HG02885 (cell line): ENCODE results near the gene ENTPD2.

ENCODE experiments used
- ATAC-seq: cut with Tn5 transposase; IDR thresholded peaks from one replicate; pipeline ENCODE4 v1.9.1; 2021; ENCODE audit warnings: mild to moderate bottlenecking; ENCODE audit not compliant: unreplicated experiment, poor library complexity

The ENTPD2 gene

DNA sequence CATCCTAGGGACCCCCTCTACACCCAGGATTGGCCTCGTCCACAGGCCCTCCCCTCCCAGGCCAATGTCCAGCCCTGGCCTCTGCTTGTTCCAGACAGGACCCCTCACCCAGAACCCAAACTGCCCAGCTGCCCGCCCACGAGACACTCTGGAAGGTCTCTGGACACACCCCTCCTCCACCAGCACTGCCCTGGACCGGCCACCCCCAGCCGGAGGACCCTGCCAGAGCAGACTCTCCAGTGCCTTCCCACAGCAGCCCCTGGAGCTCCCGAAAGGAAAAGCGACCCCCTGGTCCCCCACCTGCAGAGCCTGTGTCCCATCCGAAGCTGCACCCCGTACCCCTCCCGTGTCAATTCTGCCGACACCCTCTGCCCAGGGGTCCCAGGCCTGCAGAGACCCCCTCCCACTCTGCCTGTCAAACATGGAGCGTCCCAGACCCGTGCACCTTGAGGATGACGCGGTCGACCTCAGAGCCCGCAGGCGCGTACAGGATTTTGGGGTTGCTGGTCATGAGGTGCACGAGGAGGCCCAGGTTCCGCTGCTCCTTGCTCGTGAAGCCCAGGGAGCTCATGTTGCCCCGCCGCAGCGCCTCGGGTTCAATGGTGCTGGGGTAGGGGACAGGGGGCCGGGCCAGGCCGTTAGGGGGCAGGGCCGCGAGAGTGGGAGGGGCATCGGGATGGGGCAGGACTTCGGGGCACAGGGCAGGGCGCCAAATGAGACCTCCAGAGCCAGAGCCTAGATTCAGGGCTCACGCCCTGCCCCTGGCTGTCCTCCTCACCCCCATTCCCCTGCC, 33.8 kb downstream of the ENTPD2 start:
- no peak for ATAC-seq

DNA sequence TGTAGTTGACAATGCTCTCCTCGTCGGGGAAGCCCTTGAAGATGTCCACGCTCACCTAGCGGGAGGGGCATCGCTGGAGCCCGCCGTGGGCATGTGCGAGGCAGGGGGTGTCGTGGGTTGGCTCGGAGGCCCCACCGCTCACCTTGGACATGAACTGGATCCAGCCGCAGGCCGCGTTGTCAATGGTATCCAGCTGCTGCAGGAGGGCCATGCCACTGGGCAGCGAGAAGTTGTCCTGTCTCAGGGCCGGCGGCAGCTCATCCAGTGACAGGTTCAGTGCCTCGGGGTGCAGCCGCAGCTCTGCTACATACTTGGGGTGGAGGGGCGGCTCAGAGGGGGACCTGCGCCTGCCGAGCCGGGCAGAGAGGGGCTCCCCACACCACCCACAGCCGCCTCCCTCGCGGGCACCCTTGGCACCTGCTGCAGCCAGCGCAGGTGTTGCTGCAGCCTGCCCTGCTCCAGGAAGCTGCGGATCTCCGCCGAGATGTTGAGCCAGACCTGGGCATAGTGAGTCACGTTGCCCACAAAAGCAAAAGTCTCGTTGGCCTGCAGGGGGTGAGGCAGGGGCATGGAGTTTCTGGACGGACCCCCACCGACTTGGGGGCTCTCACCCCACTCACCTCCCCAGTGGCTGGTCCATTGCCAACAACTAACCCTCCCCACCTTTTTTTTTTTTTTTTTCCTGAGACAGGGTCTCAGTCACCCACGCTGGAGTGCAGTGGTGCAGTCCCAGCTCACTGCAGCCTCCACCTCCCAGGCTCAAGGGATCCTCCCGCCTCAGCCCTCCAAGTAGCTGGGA, 34.9 kb downstream of the ENTPD2 start:
- no peak for ATAC-seq

DNA sequence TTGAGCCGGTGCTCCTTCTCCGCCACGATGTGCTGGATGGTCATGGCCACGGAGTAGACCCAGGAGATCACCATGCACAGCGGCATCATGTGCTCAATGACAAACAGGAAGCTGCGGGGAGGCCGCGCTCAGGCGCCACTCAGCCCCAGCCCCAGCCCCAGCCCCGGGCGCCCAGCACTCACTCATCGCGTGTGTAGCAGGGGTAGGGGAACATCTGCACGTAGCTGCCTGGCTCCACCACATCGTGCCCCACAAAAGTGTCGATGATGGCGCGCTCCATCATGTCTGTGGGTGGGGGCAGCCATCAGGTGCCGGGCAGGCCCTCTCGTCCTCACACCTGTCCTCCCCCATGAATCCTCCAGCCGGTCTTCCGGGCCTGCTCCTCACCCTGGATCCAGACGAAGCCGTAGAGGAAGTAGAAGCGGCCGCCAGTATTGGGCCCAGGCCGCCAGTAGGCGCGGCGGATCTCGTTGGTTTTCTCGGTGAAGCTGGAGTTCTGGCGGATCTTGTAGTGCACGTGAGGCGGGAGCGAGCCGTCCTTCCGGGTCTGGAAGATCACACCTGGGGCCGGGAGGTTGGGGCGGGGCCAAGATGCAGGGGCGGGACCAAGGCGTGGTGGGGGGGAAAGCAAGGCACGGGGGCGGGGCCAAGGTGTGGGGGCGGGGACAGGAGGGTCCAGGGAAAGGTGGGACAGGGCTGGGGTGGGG, 35.9 kb downstream of the ENTPD2 start:
- no peak for ATAC-seq

DNA sequence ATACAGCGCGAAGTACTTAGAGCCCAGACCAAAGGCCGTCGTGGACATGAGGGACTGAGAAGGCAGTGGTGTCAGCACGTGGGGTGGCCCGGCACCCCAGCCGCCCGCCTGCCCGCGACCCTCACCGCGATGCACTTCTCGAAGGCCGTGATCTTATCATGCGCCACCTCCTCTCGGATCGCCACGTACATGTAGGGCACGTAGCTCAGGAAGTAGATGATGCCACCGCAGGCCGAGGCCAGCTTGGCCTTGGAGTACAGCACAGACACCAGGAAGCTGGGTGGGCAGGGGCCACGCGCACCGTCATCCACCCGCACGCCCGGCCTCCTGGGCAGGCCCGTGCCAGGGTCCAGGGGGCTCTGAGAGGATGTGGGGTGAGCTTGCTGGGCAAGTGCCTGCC, 36.8 kb downstream of the ENTPD2 start:
- ATAC-seq, result no peak

DNA sequence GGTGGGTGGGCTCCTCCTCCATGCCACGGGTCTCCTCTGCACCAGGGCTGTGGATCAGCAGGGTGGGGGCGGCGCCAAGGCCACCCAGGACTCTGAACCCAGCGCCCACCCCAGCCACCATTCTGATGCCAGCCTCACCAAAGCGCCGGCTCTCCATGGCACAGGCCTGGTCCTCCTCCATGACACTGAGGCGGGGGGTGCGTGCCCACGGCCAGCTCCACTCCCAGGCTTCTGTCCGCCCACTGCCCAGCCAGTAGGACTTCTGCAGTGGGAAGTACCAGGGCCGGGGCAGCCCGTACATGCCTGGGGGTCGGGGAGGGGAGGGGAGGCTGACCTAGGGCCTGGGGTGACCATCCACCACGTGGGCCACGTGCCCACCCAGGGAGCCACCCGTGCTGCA, 37.4 kb downstream of the ENTPD2 start:
- no peak for ATAC-seq

DNA sequence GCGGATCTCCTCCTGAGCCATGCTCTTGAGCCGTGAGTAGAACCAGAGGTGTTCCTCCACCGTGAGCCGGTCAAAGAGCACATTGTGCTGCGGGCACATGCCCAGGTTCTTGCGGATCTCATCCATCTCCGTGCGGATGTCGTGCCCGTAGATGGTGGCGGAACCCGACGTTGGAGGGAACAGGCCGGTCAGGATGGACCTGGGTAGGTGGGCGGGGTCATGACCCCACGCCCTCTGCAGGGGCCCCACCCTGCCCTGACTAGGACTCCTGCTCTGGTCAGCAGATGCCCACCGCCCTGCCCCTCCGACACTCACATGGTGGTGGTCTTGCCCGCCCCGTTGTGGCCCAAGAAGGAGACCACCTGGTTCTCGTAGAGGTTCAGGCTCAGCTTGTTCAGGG, 37.9 kb downstream of the ENTPD2 start:
- ATAC-seq, result no peak

DNA sequence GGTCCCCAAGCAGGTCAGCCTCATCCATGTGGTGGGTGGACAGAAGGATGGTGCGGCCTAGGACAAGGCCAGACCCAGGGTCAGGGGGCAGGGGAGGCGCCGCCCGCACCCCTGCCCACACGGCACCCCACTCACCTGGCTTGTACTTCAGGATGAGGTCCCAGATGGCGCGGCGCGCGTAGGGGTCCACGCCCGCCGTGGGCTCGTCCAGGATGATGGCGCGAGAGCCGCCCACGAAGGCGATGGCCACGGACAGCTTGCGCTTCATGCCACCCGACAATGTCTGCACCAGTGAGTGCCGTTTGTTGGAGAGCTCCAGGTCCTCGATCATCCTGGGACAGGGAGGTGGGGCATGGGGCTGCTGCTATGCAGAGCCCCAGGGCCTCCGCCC, 38.3 kb downstream of the ENTPD2 start:
- ATAC-seq, result no peak

DNA sequence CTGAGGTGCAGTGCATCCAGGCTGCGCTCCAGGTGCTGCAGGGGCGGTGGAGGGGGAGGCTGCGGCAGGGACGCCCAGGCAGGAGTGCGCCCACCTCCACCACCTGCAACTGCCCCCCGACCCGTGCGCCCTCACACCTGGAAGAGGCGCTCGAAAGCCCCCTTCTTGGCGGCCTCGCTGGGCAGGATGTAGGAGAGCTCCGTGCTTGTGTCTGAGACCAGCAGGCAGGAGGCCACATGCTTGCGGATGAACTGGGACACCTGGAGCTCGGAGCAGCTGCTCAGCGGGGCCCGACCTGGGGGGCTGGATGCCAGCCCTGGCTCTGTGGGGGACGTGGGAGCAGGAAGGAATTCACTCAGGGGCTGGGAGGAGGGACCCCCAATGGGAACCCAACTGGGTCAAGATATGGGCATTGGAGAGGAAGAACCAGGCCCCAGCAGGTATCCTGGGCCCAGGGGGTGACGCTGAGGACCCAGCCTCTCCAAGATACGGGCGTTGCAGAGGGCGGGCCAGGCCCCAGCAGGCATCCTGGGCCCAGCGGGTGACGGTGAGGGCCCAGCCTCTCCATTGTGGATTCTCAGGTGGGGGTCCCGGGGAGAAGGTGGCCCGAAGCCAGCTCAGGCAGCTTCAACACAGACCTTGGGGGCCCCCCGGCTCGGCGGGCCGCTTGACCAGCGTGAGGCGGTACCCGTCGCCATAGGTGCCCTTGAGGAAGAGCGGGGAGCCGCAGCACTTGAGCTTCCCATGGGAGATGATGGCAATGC, 38.9 kb downstream of the ENTPD2 start:
- no peak for ATAC-seq

DNA sequence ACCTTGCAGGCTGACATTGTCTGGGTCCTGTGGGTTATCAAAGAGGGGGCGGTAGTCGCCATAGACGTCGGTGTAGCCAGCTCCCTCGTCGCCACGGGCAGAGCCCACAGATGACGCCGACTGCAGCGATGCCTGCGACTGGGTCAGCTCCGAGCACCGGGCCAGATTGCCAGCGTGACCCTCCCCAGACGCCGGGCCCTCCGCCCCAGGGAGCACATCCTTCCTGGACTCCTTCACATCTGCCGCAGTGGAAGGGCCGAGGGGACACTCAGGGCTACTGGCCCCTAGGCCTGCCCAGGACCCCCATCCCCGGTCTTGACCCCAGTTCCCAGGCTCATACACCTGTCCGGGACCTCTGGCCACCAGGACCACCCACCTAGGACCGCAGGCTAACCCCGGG, 39.7 kb downstream of the ENTPD2 start:
- ATAC-seq, result no peak

DNA sequence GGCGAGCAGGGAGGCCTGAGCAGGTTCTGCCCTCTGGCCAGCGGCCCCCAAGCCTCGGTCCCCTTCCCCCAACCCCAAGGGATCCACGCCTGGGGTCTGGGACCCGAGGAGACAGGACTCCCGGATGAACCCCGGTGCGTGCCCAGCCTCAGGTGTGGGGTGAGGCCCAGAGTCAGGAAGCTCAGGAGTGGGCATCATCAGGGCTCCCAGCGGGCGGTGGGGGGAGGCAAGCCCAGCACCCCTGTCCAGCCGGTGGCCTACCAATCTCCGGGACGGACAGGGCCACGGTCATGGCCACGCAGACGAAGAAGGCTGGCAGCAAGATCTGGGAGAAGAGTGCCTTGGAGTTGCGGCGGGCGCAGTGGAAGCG, 40.3 kb downstream of the ENTPD2 start:
- no peak for ATAC-seq

DNA sequence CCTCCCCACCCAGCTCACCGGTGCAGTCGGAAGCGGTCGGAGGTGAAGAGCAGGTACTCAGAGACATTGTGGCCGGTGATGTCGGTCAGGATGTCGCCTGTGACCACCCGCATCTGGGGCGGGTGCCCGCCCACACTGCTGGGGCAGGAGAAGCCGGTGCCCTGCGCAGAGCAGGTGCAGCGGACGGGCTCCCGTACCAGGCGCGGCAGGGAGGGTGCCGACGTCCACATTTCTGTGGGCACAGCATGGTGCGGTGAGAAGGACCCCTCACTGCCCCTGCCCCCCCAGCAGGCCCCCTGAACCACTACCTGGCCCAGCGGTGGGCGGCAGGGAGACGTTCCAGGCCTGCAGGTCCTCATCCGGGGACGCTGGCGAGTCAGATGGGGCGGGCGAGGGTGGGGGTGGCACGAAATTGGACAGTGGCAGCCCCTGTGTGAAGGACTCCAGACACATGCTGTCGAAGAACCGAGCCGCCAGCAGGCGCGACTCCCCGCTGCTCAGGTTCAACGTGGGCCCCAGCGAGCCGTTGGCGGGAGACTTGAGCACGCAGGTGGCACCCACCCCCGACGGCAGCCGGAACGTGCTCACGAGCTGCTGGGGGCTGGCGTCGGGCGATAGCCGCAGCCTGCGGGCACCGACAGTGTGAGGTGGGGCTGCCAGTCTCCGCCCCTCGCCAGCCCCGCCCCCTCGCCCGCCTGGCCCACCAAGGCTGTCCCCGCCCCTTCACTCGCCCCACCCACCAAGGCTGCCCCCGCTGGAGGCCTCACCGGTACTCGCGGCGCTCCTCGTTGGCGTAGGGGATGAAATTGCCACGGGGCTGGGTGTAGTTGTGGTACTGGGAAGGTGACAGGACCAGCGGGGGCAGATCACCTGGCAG, 40.9 kb downstream of the ENTPD2 start:
- no peak for ATAC-seq

DNA sequence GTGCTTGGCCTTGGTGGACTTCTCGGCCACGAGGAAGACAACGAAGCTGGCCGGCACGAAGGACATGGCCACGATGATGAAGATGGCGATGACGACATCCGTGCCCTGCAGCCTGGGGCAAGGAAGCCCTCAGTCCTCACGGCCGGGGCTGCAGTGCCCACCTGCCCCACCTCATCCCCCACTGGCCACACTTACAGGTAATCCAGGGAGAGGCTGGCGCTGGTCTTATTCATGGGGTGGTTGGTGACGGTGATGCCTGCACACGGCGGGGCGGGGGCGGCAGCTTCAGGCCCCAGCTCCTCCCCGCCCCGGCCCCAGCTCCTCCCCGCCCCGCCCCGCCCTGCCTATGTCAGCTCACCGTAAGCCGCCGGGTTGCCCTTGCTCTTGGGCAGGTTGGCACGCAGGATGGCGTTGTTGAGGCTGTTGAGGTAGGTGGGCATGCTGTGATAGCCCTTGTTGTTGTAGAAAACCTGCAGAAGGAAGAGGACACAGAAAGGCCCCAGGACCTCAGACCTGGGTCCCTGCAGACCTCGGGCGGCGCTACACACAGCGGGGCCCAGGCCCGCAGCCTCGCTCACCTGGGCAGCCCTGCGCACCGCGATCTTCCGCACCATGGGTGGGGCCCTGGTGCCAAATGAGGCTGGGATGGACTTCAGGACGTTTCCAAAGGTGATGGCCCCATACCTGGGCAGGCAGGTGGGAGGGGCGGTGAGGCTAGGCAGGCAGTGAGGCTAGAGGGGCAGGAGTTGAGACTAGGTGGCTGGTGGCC, 41.8 kb downstream of the ENTPD2 start:
- no peak for ATAC-seq

DNA sequence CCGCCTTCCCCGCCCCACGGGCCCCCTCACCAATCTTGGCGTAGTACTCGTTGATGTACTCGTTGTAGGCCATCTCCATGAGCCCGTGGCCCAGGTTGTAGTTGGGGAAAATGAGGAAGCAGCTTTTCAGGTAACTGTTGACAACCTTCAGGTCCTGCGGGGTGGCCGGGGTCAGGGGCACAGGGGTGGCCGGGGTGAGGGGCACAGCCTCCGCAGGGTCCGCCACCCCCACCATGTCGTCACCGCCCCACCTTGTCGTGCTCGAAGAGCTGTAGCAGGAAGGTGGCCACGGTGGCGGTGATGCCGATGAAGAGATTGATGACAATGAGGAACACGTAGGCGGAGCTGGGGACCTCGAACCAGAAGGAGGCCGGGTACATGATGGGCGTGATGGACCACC, 42.7 kb downstream of the ENTPD2 start:
- ATAC-seq, result no peak

DNA sequence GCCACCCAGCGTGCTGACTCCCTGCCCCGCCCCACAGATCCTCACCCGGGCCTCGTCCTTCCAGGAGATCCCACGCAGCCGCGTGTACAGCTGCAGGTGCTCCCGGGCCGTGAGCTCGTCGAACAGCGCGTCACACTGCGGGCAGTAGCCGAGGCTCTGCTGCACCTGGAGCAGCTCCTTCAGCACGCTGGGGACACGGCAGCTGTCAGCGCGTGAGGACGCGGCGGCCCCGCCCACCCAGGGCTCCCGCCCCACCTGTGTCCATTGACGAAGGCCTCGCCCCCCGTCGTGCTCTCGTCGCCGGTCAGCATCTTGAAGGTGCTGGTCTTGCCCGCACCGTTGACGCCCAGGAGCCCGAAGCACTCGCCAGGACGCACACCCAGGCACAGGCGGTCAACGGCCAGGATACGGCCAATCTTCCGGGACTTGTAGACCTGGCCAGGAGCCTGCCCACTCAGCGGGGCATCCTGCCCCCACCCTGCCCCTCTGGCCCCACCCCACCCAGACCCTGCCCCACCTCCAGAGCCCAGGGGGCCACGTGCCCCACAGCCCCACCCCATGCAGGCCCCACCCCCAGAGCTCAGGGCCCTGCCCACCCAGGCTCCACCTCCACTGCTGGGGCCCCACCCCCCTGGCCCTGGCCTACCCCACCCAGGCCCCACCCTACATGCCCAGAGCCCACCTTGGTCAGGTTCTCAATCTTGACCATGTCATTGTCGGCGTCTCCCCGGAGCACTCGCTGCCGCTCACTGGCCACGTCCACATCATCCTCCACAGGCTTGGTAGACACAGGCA, 43.7 kb downstream of the ENTPD2 start:
- no peak for ATAC-seq

DNA sequence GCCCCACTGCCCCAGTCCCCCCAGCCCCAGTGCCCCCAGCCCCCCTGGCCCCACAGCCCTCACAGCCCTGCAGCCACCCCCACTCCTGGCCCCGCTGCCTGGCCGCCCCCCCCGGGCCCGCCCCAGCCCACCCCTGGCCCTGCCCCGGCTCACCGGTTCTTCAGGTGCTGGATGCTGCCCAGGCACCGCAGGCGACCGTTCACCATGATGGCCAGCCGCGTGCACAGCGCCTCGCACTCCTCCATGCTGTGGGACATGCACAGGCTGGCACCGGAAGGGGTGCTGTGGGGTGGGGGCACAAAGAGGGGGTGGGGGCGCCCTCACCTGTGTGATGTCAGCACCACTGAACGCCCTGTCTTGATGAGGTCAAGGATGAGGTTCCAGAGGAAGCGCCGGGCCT, 44.6 kb downstream of the ENTPD2 start:
- ATAC-seq, result no peak

DNA sequence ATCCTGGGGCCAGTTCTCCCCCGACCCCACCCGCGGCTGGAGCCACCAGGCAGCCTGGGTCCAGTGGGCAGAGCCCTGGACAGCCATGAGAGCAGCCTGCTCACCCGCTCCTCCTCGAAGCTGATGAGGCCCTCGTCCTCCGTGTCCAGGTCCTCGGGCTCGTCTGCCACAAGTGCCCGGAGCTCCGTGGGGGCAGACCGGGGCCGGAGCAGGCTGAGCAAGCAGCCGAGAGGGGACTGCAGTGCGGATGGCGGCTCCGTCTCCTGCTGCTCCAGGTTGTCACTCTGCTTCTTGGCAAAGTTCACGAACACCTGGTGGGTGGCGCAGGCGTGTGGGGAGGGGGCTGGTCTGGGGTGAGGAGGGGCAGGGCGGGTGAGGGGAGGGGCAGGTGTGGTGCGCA, 45.5 kb downstream of the ENTPD2 start:
- ATAC-seq, result no peak

DNA sequence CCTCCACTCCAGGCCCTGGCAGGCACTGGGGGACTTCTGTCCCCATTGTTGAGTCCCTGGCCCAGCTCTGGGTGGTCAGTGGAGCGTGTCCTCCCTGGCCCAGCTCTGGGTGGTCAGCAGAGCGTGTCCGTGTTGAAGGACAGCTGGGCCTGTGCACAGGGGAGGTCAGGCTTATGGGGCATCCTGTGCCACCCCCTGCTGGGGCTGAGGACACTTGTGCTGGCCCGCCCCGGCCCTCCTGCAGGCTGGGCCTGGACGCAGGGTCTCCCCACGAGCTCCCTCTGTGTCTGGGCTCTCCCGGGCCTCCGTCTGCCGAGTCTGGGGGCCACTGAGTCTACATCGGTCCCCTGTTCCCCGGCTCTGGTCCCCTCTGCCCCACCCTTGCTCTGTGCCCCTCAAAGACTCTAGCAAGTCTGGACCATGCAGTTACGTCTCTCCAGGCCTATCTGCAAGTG, 46.0 kb downstream of the ENTPD2 start:
- no peak for ATAC-seq
